IMR-90 (cell line): ENCODE data around the gene RIMBP2.

ENCODE experiments used
- POLR2A ChIP-seq: IDR thresholded peaks from 2 replicates; pipeline ENCODE4 v1.6.1; 2012; ENCODE audit warnings: mild to moderate bottlenecking, low read depth, low read length
- TF ChIP-seq, protein P1 (sequence below): conservative IDR thresholded peaks from 2 replicates; pipeline ENCODE4 v1.5.1; 2012; ENCODE audit warnings: mild to moderate bottlenecking, low read depth, low read length, improper control_type of control experiment
- TF ChIP-seq, protein P2 (sequence below): fragments of 150-350 bp; IDR thresholded peaks from 2 replicates; pipeline ENCODE4 v1.6.1; 2017; ENCODE audit warnings: mild to moderate bottlenecking, antibody characterized with exemption, low read length, low read depth

DNA sequence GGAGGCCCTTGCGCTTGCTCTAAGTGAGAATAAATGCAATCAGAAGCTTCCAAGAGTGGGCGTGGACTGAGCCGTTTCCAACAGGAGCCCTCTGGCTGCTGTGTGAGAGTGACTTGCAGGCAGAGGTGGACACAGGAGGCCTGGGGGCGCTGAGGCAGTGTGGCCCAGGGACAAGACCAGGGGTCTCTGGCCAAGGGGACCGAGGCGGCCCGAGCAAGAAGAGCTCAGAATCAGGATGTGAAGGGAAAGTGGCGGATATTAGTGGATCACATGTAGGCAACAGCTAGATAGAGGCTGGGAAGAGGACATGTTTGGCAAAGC, 8.6 kb downstream of the RIMBP2 start:
- TF ChIP-seq, protein P1, sequence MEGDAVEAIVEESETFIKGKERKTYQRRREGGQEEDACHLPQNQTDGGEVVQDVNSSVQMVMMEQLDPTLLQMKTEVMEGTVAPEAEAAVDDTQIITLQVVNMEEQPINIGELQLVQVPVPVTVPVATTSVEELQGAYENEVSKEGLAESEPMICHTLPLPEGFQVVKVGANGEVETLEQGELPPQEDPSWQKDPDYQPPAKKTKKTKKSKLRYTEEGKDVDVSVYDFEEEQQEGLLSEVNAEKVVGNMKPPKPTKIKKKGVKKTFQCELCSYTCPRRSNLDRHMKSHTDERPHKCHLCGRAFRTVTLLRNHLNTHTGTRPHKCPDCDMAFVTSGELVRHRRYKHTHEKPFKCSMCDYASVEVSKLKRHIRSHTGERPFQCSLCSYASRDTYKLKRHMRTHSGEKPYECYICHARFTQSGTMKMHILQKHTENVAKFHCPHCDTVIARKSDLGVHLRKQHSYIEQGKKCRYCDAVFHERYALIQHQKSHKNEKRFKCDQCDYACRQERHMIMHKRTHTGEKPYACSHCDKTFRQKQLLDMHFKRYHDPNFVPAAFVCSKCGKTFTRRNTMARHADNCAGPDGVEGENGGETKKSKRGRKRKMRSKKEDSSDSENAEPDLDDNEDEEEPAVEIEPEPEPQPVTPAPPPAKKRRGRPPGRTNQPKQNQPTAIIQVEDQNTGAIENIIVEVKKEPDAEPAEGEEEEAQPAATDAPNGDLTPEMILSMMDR = no peak
- TF ChIP-seq, protein P2, sequence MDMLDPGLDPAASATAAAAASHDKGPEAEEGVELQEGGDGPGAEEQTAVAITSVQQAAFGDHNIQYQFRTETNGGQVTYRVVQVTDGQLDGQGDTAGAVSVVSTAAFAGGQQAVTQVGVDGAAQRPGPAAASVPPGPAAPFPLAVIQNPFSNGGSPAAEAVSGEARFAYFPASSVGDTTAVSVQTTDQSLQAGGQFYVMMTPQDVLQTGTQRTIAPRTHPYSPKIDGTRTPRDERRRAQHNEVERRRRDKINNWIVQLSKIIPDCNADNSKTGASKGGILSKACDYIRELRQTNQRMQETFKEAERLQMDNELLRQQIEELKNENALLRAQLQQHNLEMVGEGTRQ = no peak
- no peak for TF ChIP-seq POLR2A
